MM.1S (cell line): ENCODE results near the gene NACA2.

ENCODE experiments used
- EZH2 ChIP-seq: fragments of 300-600 bp; sonication (generic); optimal IDR thresholded peaks from 2 replicates; pipeline ENCODE3; 2017; ENCODE audit warnings: low read depth, mild to moderate bottlenecking, antibody characterized with exemption, low read length, mixed read lengths
- EZH2phosphoT487 ChIP-seq: fragments of 300-600 bp; sonication (generic); IDR thresholded peaks from 2 replicates; pipeline ENCODE4 v1.6.1; 2018; ENCODE audit warnings: antibody characterized with exemption, low read length
- TF ChIP-seq, protein P1 (sequence below): fragments of 300-600 bp; sonication (generic); IDR thresholded peaks from 2 replicates; pipeline ENCODE4 v1.5.1; 2016; ENCODE audit warnings: antibody characterized with exemption, low read length, mixed read lengths

DNA sequence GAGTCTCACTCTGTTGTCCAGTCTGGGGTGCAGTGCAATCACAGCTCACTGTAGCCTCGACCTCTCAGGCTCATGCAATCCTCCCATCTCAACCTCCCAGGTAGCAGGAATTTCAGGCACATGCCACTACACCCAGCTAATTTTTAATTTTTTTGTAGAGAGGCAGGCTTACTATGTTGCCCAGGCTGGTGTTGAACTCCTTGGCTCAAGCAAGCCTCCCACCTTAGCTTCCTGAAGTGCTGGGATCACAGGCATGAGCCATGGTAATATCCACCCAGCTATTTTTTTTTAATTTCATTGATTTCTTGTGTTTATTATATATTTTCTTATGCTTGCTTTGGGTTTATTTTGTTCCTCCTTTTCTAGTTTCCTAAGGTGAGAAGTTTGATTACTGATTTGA is 33.9 kb upstream of the NACA2 start:
- TF ChIP-seq, protein P1, sequence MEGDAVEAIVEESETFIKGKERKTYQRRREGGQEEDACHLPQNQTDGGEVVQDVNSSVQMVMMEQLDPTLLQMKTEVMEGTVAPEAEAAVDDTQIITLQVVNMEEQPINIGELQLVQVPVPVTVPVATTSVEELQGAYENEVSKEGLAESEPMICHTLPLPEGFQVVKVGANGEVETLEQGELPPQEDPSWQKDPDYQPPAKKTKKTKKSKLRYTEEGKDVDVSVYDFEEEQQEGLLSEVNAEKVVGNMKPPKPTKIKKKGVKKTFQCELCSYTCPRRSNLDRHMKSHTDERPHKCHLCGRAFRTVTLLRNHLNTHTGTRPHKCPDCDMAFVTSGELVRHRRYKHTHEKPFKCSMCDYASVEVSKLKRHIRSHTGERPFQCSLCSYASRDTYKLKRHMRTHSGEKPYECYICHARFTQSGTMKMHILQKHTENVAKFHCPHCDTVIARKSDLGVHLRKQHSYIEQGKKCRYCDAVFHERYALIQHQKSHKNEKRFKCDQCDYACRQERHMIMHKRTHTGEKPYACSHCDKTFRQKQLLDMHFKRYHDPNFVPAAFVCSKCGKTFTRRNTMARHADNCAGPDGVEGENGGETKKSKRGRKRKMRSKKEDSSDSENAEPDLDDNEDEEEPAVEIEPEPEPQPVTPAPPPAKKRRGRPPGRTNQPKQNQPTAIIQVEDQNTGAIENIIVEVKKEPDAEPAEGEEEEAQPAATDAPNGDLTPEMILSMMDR: no peak
- TF ChIP-seq EZH2 (no peak), EZH2phosphoT487 (no peak)
